Endodermal cell (in vitro differentiated cells): ENCODE measurements around the gene FOSB. TPM values are rescaled to one million over a fixed set of nuclear protein-coding genes. Genes with fewer than 3 reads are reported as not detected.

Source experiments
- DNase-seq: peaks from one replicate; pipeline ENCODE4 v3.0.0-alpha.2; 2017
- H3K27ac ChIP-seq: 2 replicates; pipeline ENCODE4 v1.5.1; 2013; ENCODE audit warnings: mild to moderate bottlenecking, low read depth, low read length, moderate library complexity
- H3K27me3 ChIP-seq: 2 replicates; pipeline ENCODE4 v1.6.1; 2013; ENCODE audit warnings: mild to moderate bottlenecking, low read length, moderate library complexity; ENCODE audit not compliant: insufficient read depth, control insufficient read depth, poor library complexity, severe bottlenecking
- H3K36me3 ChIP-seq: 2 replicates; pipeline ENCODE4 v1.7.0; 2013; ENCODE audit warnings: mild to moderate bottlenecking, low read length, moderate library complexity; ENCODE audit not compliant: control insufficient read depth, insufficient read depth
- H3K4me1 ChIP-seq: one replicate; pipeline ENCODE4 v1.7.0; 2013; ENCODE audit warnings: low read length; ENCODE audit not compliant: control insufficient read depth, insufficient read depth
- H3K4me3 ChIP-seq: 2 replicates; pipeline ENCODE4 v1.5.1; 2013; ENCODE audit warnings: mild to moderate bottlenecking, low read length, moderate library complexity
- H3K9ac ChIP-seq: 2 replicates; pipeline ENCODE4 v1.6.1; 2013; ENCODE audit warnings: mild to moderate bottlenecking, low read length, moderate library complexity; ENCODE audit not compliant: poor library complexity, severe bottlenecking; ENCODE audit errors: extremely low read depth
- H3K9me3 ChIP-seq: 2 replicates; pipeline ENCODE4 v1.6.1; 2013; ENCODE audit warnings: mild to moderate bottlenecking, low read length, moderate library complexity; ENCODE audit not compliant: control insufficient read depth
- H3K27ac Mint-ChIP-seq: 2 replicates; pipeline ENCODE4 v1.8.0; 2020; ENCODE audit warnings: mixed read lengths
- H3K27me3 Mint-ChIP-seq: 2 replicates; pipeline ENCODE4 v1.8.0; 2021; ENCODE audit warnings: mild to moderate bottlenecking, mixed read lengths; ENCODE audit not compliant: insufficient read depth
- H3K36me3 Mint-ChIP-seq: 2 replicates; pipeline ENCODE4 v1.8.0; 2020; ENCODE audit warnings: low read depth, mixed read lengths
- H3K4me1 Mint-ChIP-seq: 2 replicates; pipeline ENCODE4 v1.8.0; 2020; ENCODE audit warnings: mixed read lengths
- H3K4me3 Mint-ChIP-seq: 2 replicates; pipeline ENCODE4 v1.8.0; 2020; ENCODE audit warnings: mild to moderate bottlenecking, moderate library complexity, mixed read lengths
- H3K9me3 Mint-ChIP-seq: 2 replicates; pipeline ENCODE4 v1.8.0; 2020; ENCODE audit warnings: mild to moderate bottlenecking, mixed read lengths
- WGBS, 2 experiments: methylation state at CpG; one replicate each; pipeline versions ENCODE4 v1.1.5 to v1.1.7; 2013; ENCODE audit warnings: missing lambda C conversion rate in 2 of 2, mixed read lengths in 1 of 2; ENCODE audit not compliant: insufficient coverage in 1 of 2, insufficient read length in 1 of 2; 5-methylcytosine and 5-hydroxymethylcytosine counted together
- total RNA-seq, 2 donors: library from RNA; stranded (reverse); fragmentation: NEBNext Ultra II Directional in 1 of 2; extraction: Animal tissue kit (Norgen Biotek cat#: 25700) in 1 of 2; gene quantifications; 2 replicates in 1 of 2; 3 replicates in 1 of 2; pipeline ENCODE4 v1.2.1, GENCODE V29; 2021
- TF ChIP-seq, protein P1 (sequence below): fragments of 200-600 bp; sonication (generic); conservative IDR thresholded peaks from 2 replicates; pipeline ENCODE4 v1.5.0; 2021; ENCODE audit warnings: antibody characterized with exemption, mild to moderate bottlenecking

FOSB gene
- total RNA-seq, 2 donors from 2014 or later = 1.6 to 3.0 TPM

DNA sequence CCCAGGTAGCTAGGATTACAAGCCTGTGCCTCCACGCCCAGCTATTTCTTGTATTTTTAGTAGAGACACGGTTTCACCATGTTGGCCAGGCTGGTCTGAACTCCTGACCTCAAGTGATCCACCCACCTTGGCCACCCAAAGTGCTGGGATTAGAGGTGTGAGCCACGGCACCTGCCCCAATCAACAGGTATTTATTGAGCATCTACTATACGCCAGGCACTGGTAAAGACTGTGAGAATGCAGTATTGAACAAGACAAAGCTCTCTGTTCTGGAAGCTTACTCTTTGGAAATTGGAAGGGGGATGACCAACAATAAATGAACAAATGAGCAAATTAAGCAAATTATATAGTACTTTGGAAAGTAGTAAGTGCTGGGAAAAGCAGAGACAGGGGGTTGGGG, 22.7 kb upstream of the FOSB start:
- no peaks in the 10 kb centered on the region for H3K9me3 Mint-ChIP-seq
- Histone ChIP-seq H3K36me3 (no peaks in the 10 kb centered on the region), H3K27ac (no peak overlapping the region), H3K4me1 (peaks cover 2% of the 10 kb centered on the region), H3K27me3 (no peaks in the 10 kb centered on the region), H3K4me3 (no peak overlapping the region), H3K9ac (no peak overlapping the region), H3K9me3 (no peaks in the 10 kb centered on the region)
- no peak overlapping the region for H3K4me3 Mint-ChIP-seq
- TF ChIP-seq, protein P1, sequence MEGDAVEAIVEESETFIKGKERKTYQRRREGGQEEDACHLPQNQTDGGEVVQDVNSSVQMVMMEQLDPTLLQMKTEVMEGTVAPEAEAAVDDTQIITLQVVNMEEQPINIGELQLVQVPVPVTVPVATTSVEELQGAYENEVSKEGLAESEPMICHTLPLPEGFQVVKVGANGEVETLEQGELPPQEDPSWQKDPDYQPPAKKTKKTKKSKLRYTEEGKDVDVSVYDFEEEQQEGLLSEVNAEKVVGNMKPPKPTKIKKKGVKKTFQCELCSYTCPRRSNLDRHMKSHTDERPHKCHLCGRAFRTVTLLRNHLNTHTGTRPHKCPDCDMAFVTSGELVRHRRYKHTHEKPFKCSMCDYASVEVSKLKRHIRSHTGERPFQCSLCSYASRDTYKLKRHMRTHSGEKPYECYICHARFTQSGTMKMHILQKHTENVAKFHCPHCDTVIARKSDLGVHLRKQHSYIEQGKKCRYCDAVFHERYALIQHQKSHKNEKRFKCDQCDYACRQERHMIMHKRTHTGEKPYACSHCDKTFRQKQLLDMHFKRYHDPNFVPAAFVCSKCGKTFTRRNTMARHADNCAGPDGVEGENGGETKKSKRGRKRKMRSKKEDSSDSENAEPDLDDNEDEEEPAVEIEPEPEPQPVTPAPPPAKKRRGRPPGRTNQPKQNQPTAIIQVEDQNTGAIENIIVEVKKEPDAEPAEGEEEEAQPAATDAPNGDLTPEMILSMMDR = no peak
- H3K27me3 Mint-ChIP-seq = peaks cover 8% of the 10 kb centered on the region
- WGBS, 2 experiments = 90 to 97% methylated on average over 3 to 4 of the region's 4 CpGs
- peaks cover 14% of the 10 kb centered on the region for H3K4me1 Mint-ChIP-seq
- no peak for DNase-seq
- H3K36me3 Mint-ChIP-seq = no peaks in the 10 kb centered on the region
- H3K27ac Mint-ChIP-seq = peak overlapping the region; percentile 89

DNA sequence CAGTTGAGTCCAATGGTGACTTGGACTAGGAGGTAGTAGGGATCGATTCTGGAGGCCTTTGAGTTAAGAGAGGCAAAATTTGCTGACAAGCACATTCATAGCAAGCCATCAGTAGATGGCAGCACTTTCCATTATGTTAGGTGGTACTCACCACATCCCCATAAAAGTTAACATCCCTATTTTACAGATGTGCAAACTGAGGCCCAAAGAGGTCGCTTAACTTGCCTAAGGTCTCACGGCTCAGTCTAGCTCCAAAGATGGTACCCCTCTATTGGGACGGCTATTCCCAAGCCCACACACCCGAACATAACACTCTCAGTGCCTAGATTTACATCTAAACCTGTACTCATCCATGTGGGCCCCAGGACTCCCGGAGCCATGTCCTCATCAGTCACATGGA, 21.5 kb upstream of the FOSB start:
- H3K9me3 Mint-ChIP-seq = no peaks in the 10 kb centered on the region
- peaks cover 2% of the 10 kb centered on the region for H3K27me3 ChIP-seq
- H3K9me3 ChIP-seq = no peaks in the 10 kb centered on the region
- peak overlapping the region; percentile 48 for H3K27ac Mint-ChIP-seq
- H3K4me1 ChIP-seq = peaks cover 2% of the 10 kb centered on the region
- H3K36me3 Mint-ChIP-seq = no peaks in the 10 kb centered on the region
- peaks cover 13% of the 10 kb centered on the region for H3K4me1 Mint-ChIP-seq
- H3K27me3 Mint-ChIP-seq = peaks cover 11% of the 10 kb centered on the region
- DNase-seq = no peak
- no peak overlapping the region for H3K27ac ChIP-seq
- H3K4me3 ChIP-seq = no peak overlapping the region
- H3K36me3 ChIP-seq = no peaks in the 10 kb centered on the region
- no peak overlapping the region for H3K4me3 Mint-ChIP-seq
- H3K9ac ChIP-seq = no peak overlapping the region
- 85 to 91% methylated on average over 6 of the region's 6 CpGs for WGBS, 2 experiments
- TF ChIP-seq, protein P1 = peak; percentile 62

DNA sequence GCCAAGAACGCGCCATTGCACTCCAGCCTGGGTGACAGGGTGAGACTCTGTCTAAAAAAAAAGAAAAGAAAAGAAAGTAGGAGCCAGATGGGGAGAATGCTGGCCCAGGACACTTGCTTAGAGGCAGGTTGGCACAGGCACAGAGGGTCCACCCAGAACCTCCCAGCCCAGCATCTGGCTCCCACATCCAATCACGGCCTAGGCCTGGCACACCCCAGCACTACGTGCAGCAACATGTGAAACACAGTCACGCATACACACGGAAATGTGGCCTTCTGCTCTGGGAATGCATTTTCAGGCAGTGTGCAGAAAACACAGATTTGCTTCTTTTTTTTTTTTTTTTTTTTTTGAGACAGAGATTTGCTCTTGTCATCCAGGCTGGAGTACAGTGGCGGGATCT, 20.9 kb upstream of the FOSB start:
- Mint-ChIP-seq H3K27ac (no peak overlapping the region), H3K27me3 (peaks cover 18% of the 10 kb centered on the region), H3K4me3 (no peak overlapping the region), H3K9me3 (no peaks in the 10 kb centered on the region), H3K4me1 (peaks cover 13% of the 10 kb centered on the region), H3K36me3 (no peaks in the 10 kb centered on the region)
- Histone ChIP-seq H3K9me3 (no peaks in the 10 kb centered on the region), H3K4me3 (no peak overlapping the region), H3K36me3 (no peaks in the 10 kb centered on the region), H3K9ac (no peak overlapping the region), H3K27ac (no peak overlapping the region), H3K27me3 (peaks cover 9% of the 10 kb centered on the region), H3K4me1 (peaks cover 2% of the 10 kb centered on the region)
- 90 to 94% methylated on average over 5 to 7 of the region's 7 CpGs for WGBS, 2 experiments
- TF ChIP-seq, protein P1 = no peak
- no peak for DNase-seq
